GM12878 (cell line): ENCODE measurements around the gene C1orf115. TPM values are rescaled to one million over a fixed set of nuclear protein-coding genes. Genes with fewer than 3 reads are reported as not detected.

ENCODE experiments used
- BACH1 ChIP-seq: fragments of 450-650 bp; IDR thresholded peaks from 2 replicates; pipeline ENCODE4 v1.6.1; 2017; ENCODE audit warnings: mild to moderate bottlenecking, borderline replicate concordance
- CBX5 ChIP-seq: sonication (generic); IDR thresholded peaks from 2 replicates; pipeline ENCODE4 v1.6.1; 2016; ENCODE audit warnings: low read depth, moderate library complexity, mild to moderate bottlenecking, inconsistent platforms
- CHD1 ChIP-seq: IDR thresholded peaks from 2 replicates; pipeline ENCODE4 v1.6.1; 2012; ENCODE audit warnings: low read depth, low read length, improper control_type of control experiment
- CHD4 ChIP-seq: fragments of 200-600 bp; sonication (generic); IDR thresholded peaks from 2 replicates; pipeline ENCODE4 v1.6.1; 2016; ENCODE audit warnings: mild to moderate bottlenecking
- GATAD2B ChIP-seq: fragments of 450-650 bp; conservative IDR thresholded peaks from 2 replicates; pipeline ENCODE4 v1.6.1; 2017; ENCODE audit warnings: low read depth, mild to moderate bottlenecking, moderate library complexity
- HDGF ChIP-seq: fragments of 450-650 bp; IDR thresholded peaks from 2 replicates; pipeline ENCODE4 v1.6.1; 2016; ENCODE audit warnings: antibody characterized with exemption
- JUNB ChIP-seq: IDR thresholded peaks from 2 replicates; pipeline ENCODE4 v1.6.1; 2016; ENCODE audit warnings: antibody characterized with exemption, mild to moderate bottlenecking
- LARP7 ChIP-seq: fragments of 450-650 bp; IDR thresholded peaks from 2 replicates; pipeline ENCODE4 v1.6.1; 2017; ENCODE audit warnings: mild to moderate bottlenecking
- MEF2B ChIP-seq: fragments of 450-650 bp; IDR thresholded peaks from 2 replicates; pipeline ENCODE4 v1.6.1; 2018; ENCODE audit warnings: mild to moderate bottlenecking, moderate library complexity; ENCODE audit not compliant: partially characterized antibody, poor library complexity, severe bottlenecking
- NFXL1 ChIP-seq: fragments of 450-650 bp; IDR thresholded peaks from 2 replicates; pipeline ENCODE4 v1.6.1; 2017; ENCODE audit warnings: antibody characterized with exemption, mild to moderate bottlenecking, borderline replicate concordance
- RAD21 ChIP-seq: IDR thresholded peaks from 2 replicates; pipeline ENCODE4 v1.6.1; 2011; ENCODE audit warnings: mild to moderate bottlenecking, low read depth, low read length, moderate library complexity; ENCODE audit not compliant: insufficient read depth
- RB1 ChIP-seq: fragments of 450-650 bp; formaldehyde crosslinking; IDR thresholded peaks from 2 replicates; pipeline ENCODE4 v1.6.1; 2017; ENCODE audit warnings: mild to moderate bottlenecking, borderline replicate concordance
- RBBP5 ChIP-seq: fragments of 200-600 bp; sonication (generic); conservative IDR thresholded peaks from 2 replicates; pipeline ENCODE4 v1.6.1; 2016
- SKIL ChIP-seq: fragments of 450-650 bp; IDR thresholded peaks from 2 replicates; pipeline ENCODE4 v1.6.1; 2017; ENCODE audit warnings: mild to moderate bottlenecking, low read depth, inconsistent platforms; ENCODE audit not compliant: poor library complexity, severe bottlenecking
- SMARCA5 ChIP-seq: fragments of 450-650 bp; IDR thresholded peaks from 2 replicates; pipeline ENCODE4 v1.6.1; 2017; ENCODE audit warnings: mild to moderate bottlenecking
- SMC3 ChIP-seq: IDR thresholded peaks from 2 replicates; pipeline ENCODE4 v1.6.1; 2011; ENCODE audit warnings: low read length, improper control_type of control experiment, borderline replicate concordance
- TAF1 ChIP-seq: IDR thresholded peaks from 2 replicates; pipeline ENCODE4 v1.6.1; 2011; ENCODE audit warnings: mild to moderate bottlenecking, low read depth, low read length, borderline replicate concordance
- TCF12 ChIP-seq: IDR thresholded peaks from 2 replicates; pipeline ENCODE4 v1.6.1; 2011; ENCODE audit warnings: low read depth, mild to moderate bottlenecking, low read length
- YY1 ChIP-seq: IDR thresholded peaks from 2 replicates; pipeline ENCODE4 v1.6.1; 2011; ENCODE audit warnings: low read depth, mild to moderate bottlenecking, low read length
- ZNF207 ChIP-seq: fragments of 450-650 bp; IDR thresholded peaks from 2 replicates; pipeline ENCODE4 v1.6.1; 2014; ENCODE audit warnings: antibody characterized with exemption, mild to moderate bottlenecking, borderline replicate concordance
- ZNF622 ChIP-seq: fragments of 450-650 bp; IDR thresholded peaks from 2 replicates; pipeline ENCODE4 v1.6.1; 2017; ENCODE audit warnings: mild to moderate bottlenecking, inconsistent platforms
- polyA plus RNA-seq, 11 experiments: library from polyadenylated mRNA; depleted of rRNA in 4 of 11; unstranded in 6 of 11; stranded (reverse) in 5 of 11; fragments of >200 nt; fragmentation: Nextera tagmentation in 4 of 11; fragmentation: Illumina TruSeq in 1 of 11; extraction: Ambion mirVana in 4 of 11; extraction: Trizol in 1 of 11; gene quantifications; 1 replicate in 1 of 11; 2 replicates in 10 of 11; pipeline versions ENCODE4 v1.2.1 to v1.2.3, GENCODE V29; 2011 to 2016; ENCODE audit warnings: inconsistent platforms in 2 of 11, missing spikeins in 2 of 11, low read depth in 1 of 11
- total RNA-seq, 4 experiments: library from RNA; depleted of rRNA in 3 of 4; stranded (reverse); fragments of >200 nt in 3 of 4; fragmentation: Illumina TruSeq in 1 of 4; extraction: Trizol in 1 of 4; gene quantifications; 2 replicates each; pipeline versions ENCODE4 v1.2.1 to v1.2.3, GENCODE V29; 2013 to 2021
- TF ChIP-seq, protein P1 (sequence below): fragments of 450-650 bp; conservative IDR thresholded peaks from 2 replicates; pipeline ENCODE4 v1.6.1; 2017; ENCODE audit warnings: mild to moderate bottlenecking, moderate library complexity

C1orf115 gene
- total and polyA plus RNA-seq, 10 of the 15 experiments (the other 5 are each of a cell fraction or from before 2014, with no cell fraction given) = 0.52 to 5.0 (median 4.1) TPM

DNA sequence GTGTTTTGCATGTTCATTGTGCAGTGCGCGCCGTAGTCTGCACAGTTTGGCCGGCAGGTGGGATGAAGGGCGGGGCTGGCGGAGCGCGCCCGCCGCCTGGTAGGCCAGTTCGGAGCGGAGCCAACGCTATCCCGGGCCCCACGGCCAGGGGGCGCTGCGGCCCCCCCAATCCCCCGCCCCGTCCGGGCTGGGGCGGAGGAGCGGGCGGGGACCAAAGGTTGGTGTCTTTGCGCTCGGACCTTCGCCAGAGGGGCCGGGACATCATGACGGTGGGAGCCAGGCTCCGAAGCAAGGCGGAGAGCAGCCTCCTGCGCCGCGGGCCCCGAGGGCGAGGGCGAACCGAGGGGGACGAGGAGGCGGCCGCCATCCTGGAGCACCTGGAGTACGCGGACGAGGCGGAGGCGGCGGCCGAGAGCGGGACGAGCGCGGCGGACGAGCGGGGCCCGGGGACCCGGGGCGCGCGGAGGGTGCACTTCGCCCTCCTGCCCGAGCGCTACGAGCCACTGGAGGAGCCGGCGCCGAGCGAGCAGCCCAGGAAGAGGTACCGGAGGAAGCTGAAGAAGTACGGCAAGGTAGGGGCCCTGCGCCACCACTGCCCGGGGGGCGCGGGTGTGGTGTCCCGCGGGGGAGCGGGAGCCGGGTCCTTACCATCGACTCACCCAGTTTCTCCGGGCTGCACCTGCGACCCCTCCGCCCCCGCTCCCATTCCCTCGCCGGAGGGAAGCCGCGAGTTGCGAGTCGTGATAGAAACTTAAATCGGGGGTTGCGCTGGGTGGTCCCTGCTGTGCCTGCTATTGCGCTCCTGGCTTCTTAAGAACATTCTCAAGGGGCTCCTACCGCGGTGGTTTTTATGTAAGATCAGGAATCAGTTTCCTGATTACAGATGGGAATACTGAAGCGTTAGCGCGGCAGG is at the start of gene C1orf115 (continued):
- TF ChIP-seq RB1 (peak; percentile 76; the same call in 1 of the 2 replicates), HDGF (no peak), BACH1 (no peak), RBBP5 (no peak), RAD21 (peak; percentile 54), CBX5 (no peak), SKIL (no peak), CHD4 (no peak), SMARCA5 (peak; percentile 94), CHD1 (no peak), MEF2B (no peak), ZNF207 (no peak), GATAD2B (peak; percentile 57; the same call in 1 of the 2 replicates), LARP7 (peak; percentile 49; the same call in 1 of the 2 replicates), TCF12 (no peak), SMC3 (peak; percentile 75), TAF1 (no peak), YY1 (peak; percentile 41; the same call in 1 of the 2 replicates), JUNB (no peak), NFXL1 (peak; percentile 79; the same call in 1 of the 2 replicates), ZNF622 (no peak)
- TF ChIP-seq, protein P1, sequence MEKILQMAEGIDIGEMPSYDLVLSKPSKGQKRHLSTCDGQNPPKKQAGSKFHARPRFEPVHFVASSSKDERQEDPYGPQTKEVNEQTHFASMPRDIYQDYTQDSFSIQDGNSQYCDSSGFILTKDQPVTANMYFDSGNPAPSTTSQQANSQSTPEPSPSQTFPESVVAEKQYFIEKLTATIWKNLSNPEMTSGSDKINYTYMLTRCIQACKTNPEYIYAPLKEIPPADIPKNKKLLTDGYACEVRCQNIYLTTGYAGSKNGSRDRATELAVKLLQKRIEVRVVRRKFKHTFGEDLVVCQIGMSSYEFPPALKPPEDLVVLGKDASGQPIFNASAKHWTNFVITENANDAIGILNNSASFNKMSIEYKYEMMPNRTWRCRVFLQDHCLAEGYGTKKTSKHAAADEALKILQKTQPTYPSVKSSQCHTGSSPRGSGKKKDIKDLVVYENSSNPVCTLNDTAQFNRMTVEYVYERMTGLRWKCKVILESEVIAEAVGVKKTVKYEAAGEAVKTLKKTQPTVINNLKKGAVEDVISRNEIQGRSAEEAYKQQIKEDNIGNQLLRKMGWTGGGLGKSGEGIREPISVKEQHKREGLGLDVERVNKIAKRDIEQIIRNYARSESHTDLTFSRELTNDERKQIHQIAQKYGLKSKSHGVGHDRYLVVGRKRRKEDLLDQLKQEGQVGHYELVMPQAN = 0 out of 2 replicates have a peak, but pooled peaks have one; percentile 32
